ENCODE results near the gene C5. TPM values are rescaled to one million over a fixed set of nuclear protein-coding genes. Genes with fewer than 3 reads are reported as not detected.

C5 gene
- total and polyA plus RNA-seq, 9 of the 15 experiments (the other 6 are each of a cell fraction or from before 2014, with no cell fraction given) = 0.08 to 0.91 (median 0.42) TPM

GRCh38 chr9:121074370-121075250 is 24.5 kb upstream of the C5 start, which contains the start of gene CNTRL (continued):
- TF ChIP-seq CREM (IDR thresholded peaks at IDR 0.05; ENCODE audit: low read depth) (peak; percentile 51; the same call in 1 of the 2 replicates), SMARCC2 (IDR thresholded peaks at IDR 0.05; ENCODE audit: low read depth) (0 out of 2 replicates have a peak, but pooled peaks have one; percentile 8), ZBTB26 (CRISPR knock-in tag; IDR thresholded peaks at IDR 0.05) (no peak), ZNF224 (CRISPR knock-in tag; IDR thresholded peaks at IDR 0.05) (peak; percentile 87; the same call in 1 of the 2 replicates), TCF3 (CRISPR knock-in tag; IDR thresholded peaks at IDR 0.05) (no peak; the same call in none of the 2 replicates), CEBPG (CRISPR knock-in tag; IDR thresholded peaks at IDR 0.05) (peak; percentile 68; the same call in 1 of the 2 replicates), CEBPG (tag; conservative IDR thresholded peaks at IDR 0.05 in 1 of 2, IDR thresholded peaks at IDR 0.05 in 1 of 2) (no peak), TFAM (CRISPR knock-in tag; conservative IDR thresholded peaks at IDR 0.05) (no peak), ETV1 (tag; conservative IDR thresholded peaks at IDR 0.05; ENCODE audit: low read depth) (peak; percentile 80), ZBTB40 (IDR thresholded peaks at IDR 0.05) (peak; percentile 51), ZBTB40 (CRISPR knock-in tag; IDR thresholded peaks at IDR 0.05) (peak; percentile 66; the same call in 1 of the 2 replicates), FOXJ2 (tag; IDR thresholded peaks at IDR 0.05) (peak; percentile 61; the same call in 1 of the 2 replicates), GATA2 (CRISPR knock-in tag; IDR thresholded peaks at IDR 0.05) (peak; percentile 70; the same call in 1 of the 2 replicates), ZFX (CRISPR knock-in tag; IDR thresholded peaks at IDR 0.05) (peak; percentile 99), BRD9 (IDR thresholded peaks at IDR 0.05; ENCODE audit: low read depth, partially characterized antibody) (no peak), BCL6 (CRISPR knock-in tag; IDR thresholded peaks at IDR 0.05) (no peak), SMARCE1 (IDR thresholded peaks at IDR 0.05) (peak; percentile 32; the same call in 1 of the 2 replicates), ZNF134 (CRISPR knock-in tag; conservative IDR thresholded peaks at IDR 0.05) (no peak), HDAC6 (IDR thresholded peaks at IDR 0.05; ENCODE audit: low read depth, low read length) (0 out of 2 replicates have a peak, but pooled peaks have one; percentile 46)
